Omental fat pad (tissue), 4 donors: Measurements from ENCODE around the gene CHMP2A. TPM values are rescaled to one million over a fixed set of nuclear protein-coding genes. Genes with fewer than 3 reads are reported as not detected.

ENCODE experiments used
- ATAC-seq: fragments of 150-250 bp; one replicate; pipeline ENCODE4 v1.9.1; 2016; ENCODE audit warnings: mild to moderate bottlenecking, moderate library complexity; ENCODE audit not compliant: low FRiP score
- DNase-seq: peaks from one replicate; pipeline ENCODE4 v3.0.0-alpha.2; 2019; ENCODE audit warnings: low spot score
- CTCF ChIP-seq, 3 donors: fragments of 450-650 bp; IDR thresholded peaks; one replicate each; pipeline ENCODE4 v1.5.1; 2016 to 2017; ENCODE audit warnings: antibody characterized with exemption in 3 of 3, mild to moderate bottlenecking in 3 of 3, moderate library complexity in 2 of 3
- total RNA-seq, 4 donors: library from RNA; depleted of rRNA; stranded (reverse); fragments of >200 nt; gene quantifications; one replicate each; pipeline ENCODE4 v1.1.0, GENCODE V29; 2016

Gene CHMP2A
- total RNA-seq, 4 donors from 2014 or later: 87.0 to 115 (median 99.6) TPM

- ATAC-seq (no peak), DNase-seq (no peak)
- no peak for TF ChIP-seq CTCF (IDR thresholded peaks at IDR 0.05)
Measured at GRCh38 chr19:58561373-58562121, 6.6 kb upstream of the CHMP2A start.

- no peak for TF ChIP-seq CTCF (IDR thresholded peaks at IDR 0.05)
- DNase-seq: no peak
- no peak for ATAC-seq
Measured at GRCh38 chr19:58560921-58561320, 6.0 kb upstream of the CHMP2A start.

GRCh38 chr19:58560007-58560887, 5.3 kb upstream of the CHMP2A start:
- DNase-seq: no peak
- no peak for TF ChIP-seq CTCF (IDR thresholded peaks at IDR 0.05)
- ATAC-seq: no peak

GRCh38 chr19:58559275-58560006, 4.5 kb upstream of the CHMP2A start:
- DNase-seq (peak; percentile 51), ATAC-seq (peak; percentile 55)
- no peak for TF ChIP-seq CTCF (IDR thresholded peaks at IDR 0.05)

- ATAC-seq (peak; percentile 68), DNase-seq (peak; percentile 98)
- TF ChIP-seq CTCF (IDR thresholded peaks at IDR 0.05): no peak
Measured at GRCh38 chr19:58558623-58559274, 3.8 kb upstream of the CHMP2A start.

- no peak for ATAC-seq
- DNase-seq: no peak
- TF ChIP-seq CTCF (IDR thresholded peaks at IDR 0.05): no peak
Measured at GRCh38 chr19:58558066-58558622, 3.2 kb upstream of the CHMP2A start, which contains the start of gene UBE2M. Gene UBE2M (minus strand): TSS chr19:58558611. CDS start chr19:58558381, 230 bp downstream.
